Cardiac muscle cell (in vitro differentiated cells and primary cell): Measurements from ENCODE around the gene KRT1. TPM values are rescaled to one million over a fixed set of nuclear protein-coding genes. Genes with fewer than 3 reads are reported as not detected.

Source experiments
- DNase-seq, 2 donors: peaks; one replicate each; pipeline versions ENCODE4 v3.0.0 to v3.0.0-alpha.2; 2010 to 2017; ENCODE audit warnings: low read depth in 1 of 2, low spot score in 1 of 2
- H3K27ac ChIP-seq: fragments of 200-600 bp; sonication (generic); 2 replicates; pipeline ENCODE4 v1.5.1; 2016
- H3K27me3 ChIP-seq: fragments of 200-600 bp; sonication (generic); 2 replicates; pipeline ENCODE4 v1.6.0; 2016; ENCODE audit warnings: control low read depth
- H3K36me3 ChIP-seq: fragments of 200-600 bp; sonication (generic); 2 replicates; pipeline ENCODE4 v1.5.1; 2016; ENCODE audit warnings: control low read depth
- H3K4me1 ChIP-seq: fragments of 200-600 bp; sonication (generic); 2 replicates; pipeline ENCODE4 v1.8.1; 2017; ENCODE audit warnings: low read depth, mild to moderate bottlenecking, mixed run types
- H3K4me3 ChIP-seq: fragments of 200-600 bp; sonication (generic); 2 replicates; pipeline ENCODE4 v1.5.1; 2016; ENCODE audit warnings: mild to moderate bottlenecking
- H3K9me3 ChIP-seq: fragments of 200-600 bp; sonication (generic); 2 replicates; pipeline ENCODE4 v1.5.1; 2017; ENCODE audit warnings: low read depth, mild to moderate bottlenecking, control low read depth
- CTCF ChIP-seq: IDR thresholded peaks from 2 replicates; pipeline ENCODE4 v1.5.1; 2012; ENCODE audit warnings: low read depth, mild to moderate bottlenecking, low read length
- polyA plus RNA-seq: library from polyadenylated mRNA; unstranded; fragments of >200 nt; fragmentation: Nextera tagmentation; extraction: Ambion mirVana; gene quantifications from 2 replicates; pipeline ENCODE4 v1.2.1, GENCODE V29; 2016
- total RNA-seq: library from RNA; depleted of rRNA; stranded (reverse); fragments of >200 nt; gene quantifications from 2 replicates; pipeline ENCODE4 v1.2.3, GENCODE V29; 2016

The KRT1 gene
- total and polyA plus RNA-seq, 2 experiments from 2014 or later = not detected

GRCh38 chr12:52698651-52699340, 18.6 kb upstream of the KRT1 start:
- H3K4me3 ChIP-seq = no peak overlapping the region
- no peaks in the 10 kb centered on the region for H3K9me3 ChIP-seq
- H3K27me3 ChIP-seq = peaks cover 4% of the 10 kb centered on the region
- peak in 1 of 2 donors; percentile 77 for DNase-seq
- no peak for TF ChIP-seq CTCF
- peak overlapping the region; percentile 87 for H3K27ac ChIP-seq
- H3K36me3 ChIP-seq = no peaks in the 10 kb centered on the region
- peaks cover 24% of the 10 kb centered on the region for H3K4me1 ChIP-seq

- no peaks in the 10 kb centered on the region for H3K36me3 ChIP-seq
- H3K4me1 ChIP-seq = peaks cover 23% of the 10 kb centered on the region
- no peaks in the 10 kb centered on the region for H3K9me3 ChIP-seq
- TF ChIP-seq CTCF = no peak
- peaks cover 5% of the 10 kb centered on the region for H3K27me3 ChIP-seq
- DNase-seq = no peak
- no peak overlapping the region for H3K27ac ChIP-seq
- no peak overlapping the region for H3K4me3 ChIP-seq
These were observed 16.9 kb upstream of the KRT1 start for GRCh38 chr12:52697058-52697582.

GRCh38 chr12:52696588-52696987, 16.4 kb upstream of the KRT1 start:
- no peak for DNase-seq
- Histone ChIP-seq H3K27ac (no peak overlapping the region), H3K9me3 (no peaks in the 10 kb centered on the region), H3K4me1 (peaks cover 19% of the 10 kb centered on the region), H3K36me3 (no peaks in the 10 kb centered on the region), H3K27me3 (peaks cover 10% of the 10 kb centered on the region), H3K4me3 (no peak overlapping the region)
- TF ChIP-seq CTCF = no peak

- Histone ChIP-seq H3K4me3 (no peak overlapping the region), H3K9me3 (no peaks in the 10 kb centered on the region), H3K4me1 (peaks cover 19% of the 10 kb centered on the region), H3K27me3 (peaks cover 26% of the 10 kb centered on the region), H3K27ac (no peak overlapping the region), H3K36me3 (no peaks in the 10 kb centered on the region)
- DNase-seq = no peak
- no peak for TF ChIP-seq CTCF
These were observed 14.8 kb upstream of the KRT1 start for GRCh38 chr12:52695039-52695438.

- Histone ChIP-seq H3K27ac (no peak overlapping the region), H3K4me3 (no peak overlapping the region), H3K9me3 (no peaks in the 10 kb centered on the region), H3K27me3 (peaks cover 35% of the 10 kb centered on the region), H3K4me1 (peaks cover 11% of the 10 kb centered on the region), H3K36me3 (no peaks in the 10 kb centered on the region)
- DNase-seq = no peak
- no peak for TF ChIP-seq CTCF
These were observed 13.9 kb upstream of the KRT1 start for GRCh38 chr12:52694151-52694550.
